Measurements from ENCODE around the gene RPTOR.

The RPTOR gene

DNA sequence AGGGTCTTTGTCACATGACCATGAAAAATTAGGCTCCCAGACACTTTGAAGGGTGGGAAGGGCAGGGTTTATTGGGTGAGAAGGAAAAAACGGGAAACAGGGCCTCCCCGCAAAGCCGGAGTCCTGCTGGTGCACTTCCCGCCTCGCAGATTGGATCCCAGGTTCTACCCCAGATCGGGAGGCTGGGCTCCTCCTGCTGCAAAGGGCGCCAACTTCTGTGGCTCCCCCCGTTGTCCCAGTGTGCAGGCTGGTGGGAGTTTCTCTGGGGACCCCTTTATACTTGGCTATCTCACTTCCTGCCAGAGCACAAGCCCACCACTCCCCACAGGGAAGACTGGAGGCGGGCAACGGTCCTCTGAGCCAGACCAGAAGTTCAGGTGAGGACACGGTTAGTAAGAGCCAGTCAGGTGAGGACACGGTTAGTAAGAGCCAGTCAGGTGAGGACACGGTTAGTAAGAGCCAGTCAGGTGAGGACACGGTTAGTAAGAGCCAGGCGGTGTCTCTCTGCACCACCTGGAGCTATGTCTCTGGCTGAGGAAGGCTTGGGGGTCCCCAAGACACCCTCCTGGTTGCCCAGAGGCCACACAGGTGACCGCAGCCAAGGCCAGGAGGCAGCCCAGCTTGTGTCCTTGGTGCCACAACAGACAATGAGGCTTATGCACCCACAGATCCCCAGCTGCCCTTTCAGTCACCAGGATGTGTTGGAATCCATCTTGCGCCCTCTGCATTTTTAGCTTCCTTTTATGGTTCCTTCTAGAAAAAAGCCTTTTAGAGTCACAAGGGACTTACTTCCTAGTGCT, 398.9 kb downstream of the RPTOR start:
- Histone ChIP-seq H3K27ac (ENCODE audit: low read depth, low read length) (no peak overlapping the region), H3K36me3 (ENCODE audit: insufficient read depth, low read length) (peaks cover 8% of the 10 kb centered on the region), H3K27me3 (ENCODE audit: insufficient read depth, low read length) (no peaks in the 10 kb centered on the region), H3K4me3 (ENCODE audit: low read length) (no peak overlapping the region), H3K9ac (ENCODE audit: low read depth, low read length) (no peak overlapping the region), H3K9me3 (ENCODE audit: insufficient read depth, low read depth, low read length) (no peaks in the 10 kb centered on the region), H3K4me1 (ENCODE audit: insufficient read depth, low read length) (no peaks in the 10 kb centered on the region; the same call in 1 of the 2 replicates)
- WGBS, result 95% methylated on average over 17 of the region's 17 CpGs

- Histone ChIP-seq H3K27ac (ENCODE audit: low read depth, low read length) (no peak overlapping the region), H3K4me1 (ENCODE audit: insufficient read depth, low read length) (no peaks in the 10 kb centered on the region), H3K4me3 (ENCODE audit: low read length) (no peak overlapping the region), H3K36me3 (ENCODE audit: insufficient read depth, low read length) (peaks cover 8% of the 10 kb centered on the region), H3K9me3 (ENCODE audit: insufficient read depth, low read depth, low read length) (no peaks in the 10 kb centered on the region), H3K9ac (ENCODE audit: low read depth, low read length) (no peak overlapping the region), H3K27me3 (ENCODE audit: insufficient read depth, low read length) (no peaks in the 10 kb centered on the region)
- WGBS, result 95% methylated on average over 9 of the region's 9 CpGs
Measured at GRCh38 chr17:80944326-80944725, 399.7 kb downstream of the RPTOR start.

- Histone ChIP-seq H3K9me3 (ENCODE audit: insufficient read depth, low read depth, low read length) (no peaks in the 10 kb centered on the region), H3K4me3 (ENCODE audit: low read length) (no peak overlapping the region), H3K36me3 (ENCODE audit: insufficient read depth, low read length) (peaks cover 8% of the 10 kb centered on the region), H3K27ac (ENCODE audit: low read depth, low read length) (no peak overlapping the region), H3K27me3 (ENCODE audit: insufficient read depth, low read length) (no peaks in the 10 kb centered on the region), H3K4me1 (ENCODE audit: insufficient read depth, low read length) (no peaks in the 10 kb centered on the region), H3K9ac (ENCODE audit: low read depth, low read length) (no peak overlapping the region)
- WGBS, result 95% methylated on average over 17 of the region's 17 CpGs
Measured at GRCh38 chr17:80945736-80946135, 401.1 kb downstream of the RPTOR start.

DNA sequence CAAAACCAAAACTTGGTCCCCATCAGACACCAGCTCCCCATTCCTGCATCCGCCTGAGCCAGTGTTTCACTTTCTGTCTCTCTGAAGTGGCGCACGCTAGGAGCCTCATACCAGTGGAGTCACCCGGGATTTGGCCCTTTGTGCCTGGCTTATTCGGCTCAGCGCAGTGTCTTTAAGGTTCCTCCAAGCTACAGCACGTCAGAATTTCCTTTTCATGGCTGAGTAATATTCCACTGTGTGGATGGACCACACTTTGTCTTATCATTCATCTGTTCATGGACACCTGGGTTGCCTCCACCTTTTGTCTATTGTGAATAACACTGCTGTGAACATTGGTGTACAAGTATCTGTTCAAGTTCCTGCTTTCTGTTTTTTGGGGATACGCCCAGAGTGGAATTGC, 401.8 kb downstream of the RPTOR start:
- Histone ChIP-seq H3K9ac (ENCODE audit: low read depth, low read length) (no peak overlapping the region), H3K27ac (ENCODE audit: low read depth, low read length) (no peak overlapping the region), H3K36me3 (ENCODE audit: insufficient read depth, low read length) (peaks cover 8% of the 10 kb centered on the region), H3K4me3 (ENCODE audit: low read length) (no peak overlapping the region), H3K27me3 (ENCODE audit: insufficient read depth, low read length) (no peaks in the 10 kb centered on the region), H3K4me1 (ENCODE audit: insufficient read depth, low read length) (no peaks in the 10 kb centered on the region), H3K9me3 (ENCODE audit: insufficient read depth, low read depth, low read length) (no peaks in the 10 kb centered on the region)
- WGBS, result 96% methylated on average over 8 of the region's 8 CpGs

- Histone ChIP-seq H3K4me1 (ENCODE audit: insufficient read depth, low read length) (no peaks in the 10 kb centered on the region), H3K9me3 (ENCODE audit: insufficient read depth, low read depth, low read length) (no peaks in the 10 kb centered on the region), H3K27me3 (ENCODE audit: insufficient read depth, low read length) (no peaks in the 10 kb centered on the region), H3K9ac (ENCODE audit: low read depth, low read length) (no peak overlapping the region), H3K27ac (ENCODE audit: low read depth, low read length) (no peak overlapping the region), H3K4me3 (ENCODE audit: low read length) (no peak overlapping the region), H3K36me3 (ENCODE audit: insufficient read depth, low read length) (peaks cover 10% of the 10 kb centered on the region)
- 90% methylated on average over 21 of the region's 21 CpGs for WGBS
Measured at GRCh38 chr17:80947200-80947940, 402.7 kb downstream of the RPTOR start.

DNA sequence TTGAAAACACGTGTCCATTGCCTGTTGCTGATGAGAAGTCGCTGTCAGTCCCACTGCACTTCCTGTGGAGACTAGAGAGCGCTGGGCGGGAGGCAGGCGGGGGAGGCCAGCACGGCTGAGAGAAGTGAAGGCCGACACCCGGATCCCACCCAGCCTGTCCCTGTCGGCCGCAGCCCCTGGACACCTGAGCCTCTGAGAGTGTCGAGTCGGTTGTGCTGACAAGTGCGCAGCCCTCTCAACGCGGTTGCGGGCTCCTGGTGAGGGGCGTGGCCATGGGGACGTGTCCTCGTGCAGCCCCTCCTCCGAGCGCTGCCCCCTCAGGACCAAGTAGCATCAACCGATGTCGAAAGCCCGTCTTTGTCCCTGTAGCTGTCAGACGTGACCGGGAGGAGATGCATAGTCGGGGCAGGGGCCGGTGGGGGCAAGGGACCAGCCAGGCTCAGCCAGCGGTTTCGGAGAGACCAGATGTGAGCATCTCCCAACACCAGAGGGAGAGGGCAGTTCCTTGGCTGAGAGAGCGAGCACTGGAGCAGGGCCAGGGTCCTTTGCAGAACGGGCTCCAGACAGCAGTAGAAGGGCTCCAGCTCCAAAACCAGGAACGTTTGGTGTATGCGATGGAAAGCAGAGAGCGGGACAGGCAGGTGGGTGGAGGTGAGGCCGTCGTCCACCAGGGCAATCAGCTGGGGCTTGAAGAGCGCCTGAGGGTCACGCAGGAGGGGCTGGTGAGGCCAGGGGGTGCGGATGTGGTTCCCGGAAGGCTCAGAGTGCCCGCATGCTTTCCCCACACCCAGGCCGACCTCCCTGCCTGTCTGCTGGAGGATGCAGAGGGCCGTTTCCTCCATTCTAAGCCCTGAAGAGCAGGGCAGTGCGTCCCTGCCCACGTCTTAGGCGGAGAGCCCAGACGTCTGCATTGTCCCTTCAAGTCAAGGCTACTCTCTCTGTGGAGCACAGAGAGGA, 403.7 kb downstream of the RPTOR start:
- H3K36me3 ChIP-seq (ENCODE audit: insufficient read depth, low read length), result peaks cover 10% of the 10 kb centered on the region
- no peaks in the 10 kb centered on the region for H3K4me1 ChIP-seq (ENCODE audit: insufficient read depth, low read length)
- H3K27ac ChIP-seq (ENCODE audit: low read depth, low read length), result no peak overlapping the region
- H3K9ac ChIP-seq (ENCODE audit: low read depth, low read length), result no peak overlapping the region
- no peaks in the 10 kb centered on the region for H3K27me3 ChIP-seq (ENCODE audit: insufficient read depth, low read length)
- H3K9me3 ChIP-seq (ENCODE audit: insufficient read depth, low read depth, low read length), result no peaks in the 10 kb centered on the region
- 93% methylated on average over 48 of the region's 48 CpGs for WGBS
- no peak overlapping the region for H3K4me3 ChIP-seq (ENCODE audit: low read length)

GRCh38 chr17:80948976-80949450, 404.4 kb downstream of the RPTOR start:
- WGBS, result 96% methylated on average over 16 of the region's 16 CpGs
- no peaks in the 10 kb centered on the region for H3K27me3 ChIP-seq (ENCODE audit: insufficient read depth, low read length)

DNA sequence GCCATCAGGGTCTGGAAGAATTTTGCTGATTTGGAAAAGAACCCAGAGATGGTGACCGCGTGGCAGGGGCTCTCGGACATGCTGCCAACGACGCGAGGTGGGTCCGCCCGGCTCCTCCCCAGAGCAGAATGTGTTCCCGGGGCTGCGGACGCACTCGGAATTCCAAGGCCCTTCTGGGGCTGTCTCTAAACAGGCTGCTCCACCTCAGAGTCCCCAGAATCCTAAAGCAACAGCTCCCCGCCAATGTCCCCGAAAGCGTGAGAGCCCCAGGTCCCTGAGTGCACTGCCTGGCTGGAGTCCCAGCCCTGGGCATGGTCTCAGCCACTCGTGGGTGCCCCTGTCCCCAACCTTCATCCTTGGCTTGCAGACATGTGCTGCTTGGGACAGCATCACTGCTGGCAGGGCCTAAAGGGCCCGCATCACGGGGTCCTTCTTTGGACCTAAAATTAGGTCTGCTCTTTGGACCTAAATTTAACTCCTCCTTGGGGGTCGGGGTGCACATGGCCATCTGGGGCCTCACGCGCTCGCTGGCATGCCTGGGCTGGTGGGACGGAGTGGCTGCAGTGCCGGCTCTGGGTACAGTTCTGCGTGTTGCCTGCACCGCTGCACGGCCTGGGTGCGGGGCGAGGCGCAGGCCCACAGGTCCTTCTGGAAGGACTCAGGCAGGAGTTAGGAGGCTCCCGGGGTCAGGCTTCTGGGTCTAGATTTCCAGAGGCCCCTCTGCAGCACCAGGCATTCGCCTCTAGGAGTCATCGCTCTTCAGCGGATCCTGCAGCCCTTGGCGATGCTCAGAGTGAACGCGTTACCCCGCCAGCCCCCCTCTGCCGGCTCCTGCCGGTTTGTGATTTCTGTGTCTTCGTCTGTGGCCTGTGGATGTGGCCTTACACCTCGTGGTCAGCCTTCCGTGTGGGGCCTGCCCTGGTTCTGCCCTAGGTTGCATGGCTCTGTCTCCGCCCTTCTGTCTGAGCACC, 405.1 kb downstream of the RPTOR start:
- Histone ChIP-seq H3K4me3 (ENCODE audit: low read length) (no peak overlapping the region), H3K9ac (ENCODE audit: low read depth, low read length) (no peak overlapping the region), H3K4me1 (ENCODE audit: insufficient read depth, low read length) (no peaks in the 10 kb centered on the region), H3K36me3 (ENCODE audit: insufficient read depth, low read length) (peaks cover 10% of the 10 kb centered on the region), H3K27me3 (ENCODE audit: insufficient read depth, low read length) (no peaks in the 10 kb centered on the region), H3K27ac (ENCODE audit: low read depth, low read length) (no peak overlapping the region), H3K9me3 (ENCODE audit: insufficient read depth, low read depth, low read length) (no peaks in the 10 kb centered on the region)
- WGBS, result 93% methylated on average over 44 of the region's 44 CpGs

More at GRCh38 chr17:80948976-80949450, 404.4 kb downstream of the RPTOR start:
- H3K27ac ChIP-seq (ENCODE audit: low read depth, low read length), result no peak overlapping the region
- no peak overlapping the region for H3K4me3 ChIP-seq (ENCODE audit: low read length)
- H3K36me3 ChIP-seq (ENCODE audit: insufficient read depth, low read length), result peaks cover 10% of the 10 kb centered on the region
- H3K9me3 ChIP-seq (ENCODE audit: insufficient read depth, low read depth, low read length), result no peaks in the 10 kb centered on the region
- no peaks in the 10 kb centered on the region for H3K4me1 ChIP-seq (ENCODE audit: insufficient read depth, low read length)
- H3K9ac ChIP-seq (ENCODE audit: low read depth, low read length), result no peak overlapping the region

DNA sequence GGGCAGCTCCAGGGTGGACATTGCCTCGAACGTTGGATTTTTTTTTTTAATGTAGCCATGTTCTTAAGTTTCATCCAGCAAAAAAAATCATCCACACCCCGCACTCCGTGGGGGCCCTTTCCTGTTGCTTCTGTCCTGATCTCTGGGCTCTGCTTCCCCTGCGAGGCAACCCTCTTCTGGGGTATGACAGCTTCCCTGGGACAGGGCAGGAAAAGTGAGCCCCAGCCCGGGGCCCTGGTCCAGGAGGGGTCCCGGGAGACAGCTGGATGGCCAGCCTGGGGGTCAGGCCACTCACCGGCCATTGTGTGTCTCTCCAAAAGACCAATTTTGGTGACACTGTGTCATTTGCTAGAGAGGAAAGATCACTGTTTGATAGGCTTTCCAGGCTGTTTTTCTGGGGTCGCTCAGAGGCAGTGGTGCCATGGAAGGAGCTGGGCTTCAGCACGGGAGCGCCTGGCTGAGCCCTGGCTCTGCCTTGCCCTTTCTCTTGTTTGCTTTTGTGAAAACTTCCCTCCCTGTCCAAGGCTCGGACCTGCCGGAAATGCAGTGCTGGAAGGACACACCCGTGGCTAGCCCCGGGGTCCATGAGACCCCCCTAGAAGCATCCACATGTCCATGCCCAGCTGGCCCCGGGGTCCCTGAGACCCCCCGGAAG, 406.0 kb downstream of the RPTOR start:
- Histone ChIP-seq H3K27ac (ENCODE audit: low read depth, low read length) (no peak overlapping the region), H3K9me3 (ENCODE audit: insufficient read depth, low read depth, low read length) (no peaks in the 10 kb centered on the region), H3K4me3 (ENCODE audit: low read length) (no peak overlapping the region), H3K9ac (ENCODE audit: low read depth, low read length) (no peak overlapping the region), H3K4me1 (ENCODE audit: insufficient read depth, low read length) (no peaks in the 10 kb centered on the region), H3K36me3 (ENCODE audit: insufficient read depth, low read length) (peaks cover 10% of the 10 kb centered on the region), H3K27me3 (ENCODE audit: insufficient read depth, low read length) (no peaks in the 10 kb centered on the region)
- WGBS, result 94% methylated on average over 17 of the region's 17 CpGs
